Kidney (tissue), 14 donors: ENCODE data around the gene RAP1A. TPM values are rescaled to one million over a fixed set of nuclear protein-coding genes. Genes with fewer than 3 reads are reported as not detected.

ENCODE experiments used
- DNase-seq, 5 donors: peaks; one replicate each; pipeline ENCODE4 v3.0.0-alpha.2; 2013 to 2020
- FAIRE-seq: peaks from 2 replicates; lab custom pipeline; 2012; peaks lifted over from hg19 to GRCh38; lab: Jason Lieb, UNC
- H3K27ac ChIP-seq, 2 donors: one replicate each; pipeline ENCODE4 v1.7.0; 2013; ENCODE audit warnings: low read depth in 2 of 2, low read length in 2 of 2, inconsistent platforms in 1 of 2
- H3K27me3 ChIP-seq: one replicate; pipeline ENCODE4 v1.7.1; 2013; ENCODE audit warnings: low read length, inconsistent platforms; ENCODE audit not compliant: control insufficient read depth, insufficient read depth
- H3K36me3 ChIP-seq, 3 donors: one replicate each; pipeline versions ENCODE4 v1.7.0 to v1.7.1; 2013; ENCODE audit warnings: low read length in 3 of 3, control low read depth in 1 of 3, inconsistent platforms in 1 of 3; ENCODE audit not compliant: insufficient read depth in 3 of 3, control insufficient read depth in 2 of 3
- H3K4me1 ChIP-seq, 3 donors: one replicate each; pipeline versions ENCODE4 v1.7.0 to v1.7.1; 2013; ENCODE audit warnings: low read length in 3 of 3, inconsistent platforms in 1 of 3, low read depth in 1 of 3; ENCODE audit not compliant: control insufficient read depth in 2 of 3, insufficient read depth in 2 of 3
- H3K4me3 ChIP-seq, 3 donors: one replicate each; pipeline versions ENCODE4 v1.7.0 to v1.8.1; 2013; ENCODE audit warnings: low read length in 3 of 3, control low read depth in 1 of 3, inconsistent platforms in 1 of 3
- H3K9ac ChIP-seq, 3 donors: one replicate each; pipeline versions ENCODE4 v1.7.0 to v1.7.1; 2013; ENCODE audit warnings: low read length in 3 of 3, control low read depth in 1 of 3, inconsistent platforms in 1 of 3
- H3K9me3 ChIP-seq, 3 donors: one replicate each; pipeline versions ENCODE4 v1.7.0 to v1.7.1; 2013; ENCODE audit warnings: low read length in 3 of 3, control low read depth in 1 of 3, inconsistent platforms in 1 of 3; ENCODE audit not compliant: control insufficient read depth in 2 of 3, insufficient read depth in 1 of 3
- CTCF ChIP-seq: IDR thresholded peaks from 3 replicates; pipeline ENCODE4 v1.5.1; 2012; ENCODE audit warnings: mild to moderate bottlenecking, moderate library complexity, borderline replicate concordance; ENCODE audit not compliant: insufficient read depth; ENCODE audit errors: extremely low read depth
- intact Hi-C: fragments of 100-400 bp; cut with DNase I; formaldehyde crosslinking; loops from one replicate; pipeline ENCODE4 v1.11.1; 2022
- polyA plus RNA-seq: library from polyadenylated mRNA; stranded (reverse); fragments of 350-450 nt; fragmentation: Illumina TruSeq; extraction: RNeasy Lipid Tissue Mini Kit (QIAGEN cat#74804); gene quantifications from one replicate; pipeline ENCODE4 v1.2.3, GENCODE V29; 2014; ENCODE audit warnings: low read depth, low replicate concordance; ENCODE audit not compliant: insufficient read depth
- total RNA-seq: library from RNA; stranded (reverse); fragmentation: NEBNext Ultra II Directional; extraction: Animal tissue kit (Norgen Biotek cat#: 25700); gene quantifications from one replicate; pipeline ENCODE4 v1.2.1, GENCODE V29; 2021
- donor health status: control.
- donor health status: control.
- donor health status: control.
- donor health status: control.
- donor health status: control.
- donor health status: DM: yes; HTN: yes; CAD: no.
- donor health status: Normal renal cell carcinoma (clear cell type).

RAP1A gene
- total and polyA plus RNA-seq, 2 donors from 2014 or later: 55.8 to 91.3 TPM

- TF ChIP-seq CTCF: no peak
- intact Hi-C loops: no loop called here
- H3K36me3 ChIP-seq: no peaks in the 10 kb centered on the region
- H3K27me3 ChIP-seq: no peaks in the 10 kb centered on the region
- no peak overlapping the region for H3K9ac ChIP-seq
- no peak for FAIRE-seq
- peak in 2 of 5 donors; percentile 1 to 8 for DNase-seq
- H3K27ac ChIP-seq: no peak overlapping the region
- peaks cover 0 to 12% (median 10%) of the 10 kb centered on the region in 3 donors for H3K4me1 ChIP-seq
- H3K4me3 ChIP-seq: no peak overlapping the region
- no peaks in the 10 kb centered on the region for H3K9me3 ChIP-seq
These were observed 111.1 kb downstream of the RAP1A start for GRCh38 chr1:111730706-111731105.

- TF ChIP-seq CTCF: no peak
- Histone ChIP-seq H3K27ac (no peak overlapping the region), H3K9me3 (no peaks in the 10 kb centered on the region), H3K4me1 (peaks cover 0 to 14% (median 11%) of the 10 kb centered on the region in 3 donors), H3K27me3 (no peaks in the 10 kb centered on the region), H3K36me3 (no peaks in the 10 kb centered on the region), H3K9ac (no peak overlapping the region), H3K4me3 (no peak overlapping the region)
- FAIRE-seq: no peak
- intact Hi-C loops: no loop called here
- peak in 1 of 5 donors; percentile 13 for DNase-seq
These were observed 112.4 kb downstream of the RAP1A start for GRCh38 chr1:111731956-111732355.

GRCh38 chr1:111732718-111733117, 113.1 kb downstream of the RAP1A start:
- H3K9me3 ChIP-seq: no peaks in the 10 kb centered on the region
- H3K9ac ChIP-seq: no peak overlapping the region
- intact Hi-C loops: no loop called here
- no peak overlapping the region for H3K27ac ChIP-seq
- H3K4me3 ChIP-seq: no peak overlapping the region
- DNase-seq (peak in 1 of 5 donors; percentile 18), FAIRE-seq (no peak)
- H3K4me1 ChIP-seq: peaks cover 0 to 17% (median 15%) of the 10 kb centered on the region in 3 donors
- TF ChIP-seq CTCF: no peak
- H3K27me3 ChIP-seq: no peaks in the 10 kb centered on the region
- no peaks in the 10 kb centered on the region for H3K36me3 ChIP-seq
